ENCODE measurements around the gene GPX4. TPM values are rescaled to one million over a fixed set of nuclear protein-coding genes. Genes with fewer than 3 reads are reported as not detected.

Gene GPX4
- total and polyA plus RNA-seq, 9 of the 15 experiments (the other 6 are each of a cell fraction or from before 2014, with no cell fraction given) = 61.4 to 661 (median 349) TPM

DNA sequence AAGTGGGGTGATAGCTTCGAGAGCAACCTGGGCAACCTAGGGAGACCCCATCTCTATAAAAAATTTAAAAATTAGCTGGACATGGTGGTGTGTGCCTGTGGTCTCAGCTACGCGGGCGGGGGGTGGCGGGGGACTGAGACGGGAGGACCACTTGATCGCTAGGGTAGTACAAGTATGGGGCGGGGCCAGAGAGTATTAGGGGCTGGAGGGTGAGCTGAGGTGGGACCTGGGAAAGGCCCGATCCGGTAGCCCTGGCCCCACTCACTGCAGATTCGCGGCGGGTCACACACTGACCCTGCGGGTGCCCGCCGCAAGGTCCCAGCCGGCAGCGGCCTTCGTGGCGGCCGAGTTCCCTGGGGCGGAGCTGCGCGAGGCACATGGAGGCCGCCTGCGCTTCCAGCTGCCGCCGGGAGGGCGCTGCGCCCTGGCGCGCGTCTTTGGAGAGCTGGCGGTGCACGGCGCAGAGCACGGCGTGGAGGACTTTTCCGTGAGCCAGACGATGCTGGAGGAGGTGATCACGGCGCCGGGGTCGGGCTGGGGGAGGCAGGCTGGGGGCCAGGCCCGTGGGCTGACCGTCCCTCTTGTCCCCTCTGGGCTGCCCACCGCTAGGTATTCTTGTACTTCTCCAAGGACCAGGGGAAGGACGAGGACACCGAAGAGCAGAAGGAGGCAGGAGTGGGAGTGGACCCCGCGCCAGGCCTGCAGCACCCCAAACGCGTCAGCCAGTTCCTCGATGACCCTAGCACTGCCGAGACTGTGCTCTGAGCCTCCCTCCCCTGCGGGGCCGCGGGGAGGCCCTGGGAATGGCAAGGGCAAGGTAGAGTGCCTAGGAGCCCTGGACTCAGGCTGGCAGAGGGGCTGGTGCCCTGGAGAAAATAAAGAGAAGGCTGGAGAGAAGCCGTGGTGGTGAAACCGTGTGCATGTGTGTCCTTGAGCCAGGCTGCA, 38.9 kb upstream of the GPX4 start (continued):
- TF ChIP-seq, protein P1, sequence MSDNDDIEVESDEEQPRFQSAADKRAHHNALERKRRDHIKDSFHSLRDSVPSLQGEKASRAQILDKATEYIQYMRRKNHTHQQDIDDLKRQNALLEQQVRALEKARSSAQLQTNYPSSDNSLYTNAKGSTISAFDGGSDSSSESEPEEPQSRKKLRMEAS (CRISPR knock-in tag; IDR thresholded peaks at IDR 0.05) = peak; percentile 79
- TF ChIP-seq CCNT2 (IDR thresholded peaks at IDR 0.05; ENCODE audit: borderline replicate concordance, extremely low read depth, insufficient read length, low read depth, low read length) (peak; percentile 34), ZNF707 (CRISPR knock-in tag; conservative IDR thresholded peaks at IDR 0.05) (no peak), BRCA1 (IDR thresholded peaks at IDR 0.05) (no peak), BRCA1 (CRISPR knock-in tag; IDR thresholded peaks at IDR 0.05) (no peak), SAFB (IDR thresholded peaks at IDR 0.05; ENCODE audit: borderline replicate concordance, low read depth, low read length) (0 out of 2 replicates have a peak, but pooled peaks have one; percentile 41), ZNF143 (CRISPR knock-in tag; IDR thresholded peaks at IDR 0.05) (peak; percentile 33; the same call in 1 of the 2 replicates), ARHGAP35 (IDR thresholded peaks at IDR 0.05; ENCODE audit: partially characterized antibody) (no peak), CHCHD3 (CRISPR knock-in tag; IDR thresholded peaks at IDR 0.05) (no peak), HDAC1 (IDR thresholded peaks at IDR 0.05) (peak in 1 of 2 experiments; percentile 36; a peak in 1 of 4 replicates)
- TF ChIP-seq, protein P2, sequence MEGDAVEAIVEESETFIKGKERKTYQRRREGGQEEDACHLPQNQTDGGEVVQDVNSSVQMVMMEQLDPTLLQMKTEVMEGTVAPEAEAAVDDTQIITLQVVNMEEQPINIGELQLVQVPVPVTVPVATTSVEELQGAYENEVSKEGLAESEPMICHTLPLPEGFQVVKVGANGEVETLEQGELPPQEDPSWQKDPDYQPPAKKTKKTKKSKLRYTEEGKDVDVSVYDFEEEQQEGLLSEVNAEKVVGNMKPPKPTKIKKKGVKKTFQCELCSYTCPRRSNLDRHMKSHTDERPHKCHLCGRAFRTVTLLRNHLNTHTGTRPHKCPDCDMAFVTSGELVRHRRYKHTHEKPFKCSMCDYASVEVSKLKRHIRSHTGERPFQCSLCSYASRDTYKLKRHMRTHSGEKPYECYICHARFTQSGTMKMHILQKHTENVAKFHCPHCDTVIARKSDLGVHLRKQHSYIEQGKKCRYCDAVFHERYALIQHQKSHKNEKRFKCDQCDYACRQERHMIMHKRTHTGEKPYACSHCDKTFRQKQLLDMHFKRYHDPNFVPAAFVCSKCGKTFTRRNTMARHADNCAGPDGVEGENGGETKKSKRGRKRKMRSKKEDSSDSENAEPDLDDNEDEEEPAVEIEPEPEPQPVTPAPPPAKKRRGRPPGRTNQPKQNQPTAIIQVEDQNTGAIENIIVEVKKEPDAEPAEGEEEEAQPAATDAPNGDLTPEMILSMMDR (IDR thresholded peaks at IDR 0.05 in 2 of 3, conservative IDR thresholded peaks at IDR 0.05 in 1 of 3; ENCODE audit: insufficient read depth in 2 of 3, low read depth in 1 of 3, low read length in 3 of 3) = peak; percentile 46 to 66 (median 52); a peak in 5 of 6 replicates
- TF ChIP-seq, protein P3, sequence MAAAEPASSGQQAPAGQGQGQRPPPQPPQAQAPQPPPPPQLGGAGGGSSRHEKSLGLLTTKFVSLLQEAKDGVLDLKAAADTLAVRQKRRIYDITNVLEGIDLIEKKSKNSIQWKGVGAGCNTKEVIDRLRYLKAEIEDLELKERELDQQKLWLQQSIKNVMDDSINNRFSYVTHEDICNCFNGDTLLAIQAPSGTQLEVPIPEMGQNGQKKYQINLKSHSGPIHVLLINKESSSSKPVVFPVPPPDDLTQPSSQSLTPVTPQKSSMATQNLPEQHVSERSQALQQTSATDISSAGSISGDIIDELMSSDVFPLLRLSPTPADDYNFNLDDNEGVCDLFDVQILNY (CRISPR knock-in tag; IDR thresholded peaks at IDR 0.05) = no peak
